GM12874 (cell line): ENCODE measurements around the gene KIF26B.

Experiments
- TF ChIP-seq, protein P1 (sequence below): IDR thresholded peaks from 2 replicates; pipeline ENCODE4 v1.5.1; 2011; ENCODE audit warnings: low read depth, mild to moderate bottlenecking, control low read depth, low read length, moderate library complexity; ENCODE audit not compliant: insufficient read depth

Gene KIF26B

DNA sequence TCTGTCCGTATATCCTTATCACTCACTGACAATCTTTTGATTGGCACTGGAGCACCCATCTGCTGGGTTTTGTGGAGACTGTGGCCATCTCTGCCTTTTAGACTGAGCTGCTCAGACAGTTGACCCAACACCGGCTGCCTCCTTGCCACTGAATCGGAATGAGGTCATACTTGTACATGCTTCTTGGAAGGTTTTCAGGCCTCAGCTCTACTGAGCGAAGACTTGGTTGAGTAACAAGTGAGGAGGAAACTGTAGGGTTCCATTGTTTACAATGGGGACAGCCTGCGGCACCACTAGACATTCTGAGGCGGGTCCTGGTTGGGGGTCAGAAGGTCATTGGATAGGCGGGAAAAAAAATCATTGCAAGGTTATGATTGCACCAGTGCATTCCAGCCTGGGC lies 320.3 kb downstream of the KIF26B start:
- TF ChIP-seq, protein P1, sequence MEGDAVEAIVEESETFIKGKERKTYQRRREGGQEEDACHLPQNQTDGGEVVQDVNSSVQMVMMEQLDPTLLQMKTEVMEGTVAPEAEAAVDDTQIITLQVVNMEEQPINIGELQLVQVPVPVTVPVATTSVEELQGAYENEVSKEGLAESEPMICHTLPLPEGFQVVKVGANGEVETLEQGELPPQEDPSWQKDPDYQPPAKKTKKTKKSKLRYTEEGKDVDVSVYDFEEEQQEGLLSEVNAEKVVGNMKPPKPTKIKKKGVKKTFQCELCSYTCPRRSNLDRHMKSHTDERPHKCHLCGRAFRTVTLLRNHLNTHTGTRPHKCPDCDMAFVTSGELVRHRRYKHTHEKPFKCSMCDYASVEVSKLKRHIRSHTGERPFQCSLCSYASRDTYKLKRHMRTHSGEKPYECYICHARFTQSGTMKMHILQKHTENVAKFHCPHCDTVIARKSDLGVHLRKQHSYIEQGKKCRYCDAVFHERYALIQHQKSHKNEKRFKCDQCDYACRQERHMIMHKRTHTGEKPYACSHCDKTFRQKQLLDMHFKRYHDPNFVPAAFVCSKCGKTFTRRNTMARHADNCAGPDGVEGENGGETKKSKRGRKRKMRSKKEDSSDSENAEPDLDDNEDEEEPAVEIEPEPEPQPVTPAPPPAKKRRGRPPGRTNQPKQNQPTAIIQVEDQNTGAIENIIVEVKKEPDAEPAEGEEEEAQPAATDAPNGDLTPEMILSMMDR = no peak

DNA sequence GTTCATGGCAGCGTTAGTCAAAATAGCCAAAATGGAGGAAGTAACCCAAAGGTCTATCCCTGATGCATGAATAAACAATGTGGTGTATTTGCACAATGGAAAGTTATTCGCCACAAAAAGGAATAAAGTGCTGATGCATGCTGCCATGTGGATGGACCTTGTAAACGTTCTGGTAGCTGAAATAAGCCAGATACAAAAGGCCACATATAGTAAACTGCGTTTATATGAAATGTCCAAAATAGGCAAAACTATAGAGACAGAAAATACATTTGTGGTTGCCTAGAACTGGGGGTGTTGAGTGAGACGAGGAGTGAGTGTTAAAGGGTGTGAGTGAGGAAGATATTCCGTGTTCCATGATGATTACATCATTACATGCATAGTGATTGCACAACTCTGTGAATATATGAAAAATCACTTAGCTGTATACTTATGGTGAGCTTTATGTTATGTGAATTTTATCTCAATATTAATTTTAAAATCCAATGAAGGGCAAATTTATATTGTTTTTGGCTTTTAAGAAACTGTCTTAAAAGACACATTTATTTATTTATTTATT lies 321.3 kb downstream of the KIF26B start:
- TF ChIP-seq, protein P1 = no peak

DNA sequence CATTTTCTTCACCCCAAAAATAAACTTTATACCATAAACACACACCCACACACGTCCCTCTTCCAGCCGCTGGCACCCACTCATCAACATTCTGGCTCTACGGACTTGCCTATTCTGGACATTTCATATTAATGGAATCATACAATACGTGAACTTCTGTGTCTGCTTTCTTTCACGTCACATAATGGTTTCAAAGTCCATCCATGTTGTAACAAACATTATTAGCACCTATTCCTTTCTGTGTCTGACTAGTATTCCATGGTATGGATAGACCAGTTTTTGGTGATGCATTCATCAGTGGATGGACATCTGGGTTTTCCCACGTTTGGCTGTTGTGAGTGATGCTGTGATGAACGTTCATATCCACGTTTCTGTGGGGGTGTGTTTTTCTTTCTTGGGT lies 323.2 kb downstream of the KIF26B start:
- TF ChIP-seq, protein P1 = no peak

DNA sequence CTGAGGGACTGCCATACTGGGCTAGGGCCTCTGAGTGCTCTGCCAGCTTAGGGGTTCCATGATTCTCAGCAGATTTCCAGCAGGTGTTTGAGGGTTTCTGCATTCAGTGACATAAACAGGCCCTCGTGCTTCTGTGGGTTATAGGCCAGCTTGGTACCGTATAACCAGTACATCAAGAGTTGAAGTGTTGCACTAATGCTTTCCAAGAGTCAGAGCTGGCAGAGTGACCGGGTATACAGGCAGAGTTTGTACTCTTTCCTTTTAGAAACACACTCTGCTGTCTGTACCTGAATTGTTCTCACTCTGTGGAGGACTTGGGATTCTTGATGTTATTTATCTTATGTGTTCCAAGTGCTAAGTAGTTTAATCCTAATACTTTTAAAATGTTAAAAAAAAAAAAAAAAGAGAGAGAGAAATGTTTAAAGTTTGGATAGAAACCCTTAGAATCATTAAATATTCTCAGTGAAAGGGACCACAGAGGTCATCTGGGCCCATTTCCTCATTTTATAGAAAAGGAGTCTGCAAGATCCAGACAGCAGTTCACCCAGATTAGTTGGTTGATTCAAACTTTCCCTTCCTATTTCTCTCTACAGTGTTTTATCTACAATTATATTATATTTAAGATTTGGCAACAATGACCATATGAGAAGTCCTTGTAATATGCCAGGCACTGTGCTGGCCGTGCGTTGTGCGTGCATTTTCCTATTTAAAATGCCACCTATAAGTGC lies 325.8 kb downstream of the KIF26B start:
- TF ChIP-seq, protein P1 = no peak

DNA sequence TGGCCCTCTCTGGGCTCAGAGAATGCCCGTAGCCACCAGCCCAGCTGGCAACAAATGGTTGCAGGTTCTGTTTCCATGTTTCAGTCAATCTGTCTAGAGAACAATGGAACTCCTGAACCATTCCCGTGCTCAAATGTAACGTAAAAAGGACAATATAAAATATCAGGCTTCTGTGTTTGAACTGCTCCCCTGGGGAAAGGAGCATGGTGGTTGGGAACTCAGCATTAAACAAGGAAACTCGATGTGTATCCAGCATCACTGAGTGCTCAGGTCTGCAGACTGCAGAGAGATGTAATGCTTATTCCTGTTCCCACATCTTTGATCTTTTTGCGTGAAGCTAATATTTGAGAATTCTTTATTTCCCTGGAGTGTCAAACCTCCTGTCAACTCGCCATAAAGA lies 326.5 kb downstream of the KIF26B start:
- TF ChIP-seq, protein P1 = no peak

DNA sequence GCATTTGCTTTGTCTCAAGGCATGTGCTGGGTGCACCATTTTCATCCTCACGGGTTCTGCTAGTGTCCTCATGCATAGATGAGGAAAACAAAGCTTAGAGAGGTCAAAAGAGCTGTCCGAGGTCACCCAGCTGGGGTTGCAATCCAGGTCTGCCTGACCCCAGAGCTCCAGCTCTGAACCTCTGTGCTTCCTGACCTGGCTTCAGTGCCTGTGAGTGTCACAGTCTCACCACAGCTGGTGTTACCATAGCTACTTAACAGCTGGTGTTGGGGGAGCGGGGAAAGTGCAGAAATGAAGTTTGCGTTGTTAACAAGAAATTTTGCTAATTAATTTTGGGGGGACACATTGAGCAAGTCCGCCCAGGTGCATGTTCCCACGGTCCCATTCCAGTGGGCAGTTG lies 328.5 kb downstream of the KIF26B start:
- TF ChIP-seq, protein P1 = no peak

DNA sequence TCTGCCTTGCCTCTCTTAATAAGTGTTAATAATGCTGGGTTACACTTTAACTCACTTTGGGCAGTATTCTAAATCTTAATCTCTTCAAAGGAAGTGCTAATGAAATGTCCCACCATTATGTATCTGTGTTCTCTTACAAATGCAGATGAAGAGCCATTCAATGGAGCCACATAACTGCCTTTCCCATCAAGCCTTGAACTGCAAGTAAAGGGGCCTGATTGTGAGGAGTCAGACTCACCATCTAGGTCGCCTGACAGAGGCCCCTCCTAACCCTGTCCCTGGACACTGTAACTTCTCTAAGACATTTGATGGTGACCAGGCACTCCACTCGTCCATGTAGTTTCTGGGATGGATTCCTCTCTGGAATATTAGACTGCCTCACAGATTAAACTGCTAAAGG lies 329.4 kb downstream of the KIF26B start:
- TF ChIP-seq, protein P1 = no peak
